ENCODE data around the gene MLLT10. TPM values are rescaled to one million over a fixed set of nuclear protein-coding genes. Genes with fewer than 3 reads are reported as not detected.
"Not testable (repeated sequence)": the region's sequence is repeated elsewhere in the genome, so short reads cannot be mapped to it uniquely, and the experiment has no call there.

MLLT10 gene
- total RNA-seq, 1 experiment from 2014 or later = 72.3 TPM

- Histone ChIP-seq H3K9me3 (ENCODE audit: control insufficient read depth, low read depth, low read length) (no peaks in the 10 kb centered on the region), H4K20me1 (ENCODE audit: control insufficient read depth, insufficient read depth, insufficient read length) (no peaks in the 10 kb centered on the region), H3K4me2 (ENCODE audit: insufficient read depth, insufficient read length, low read length) (no peak overlapping the region), H3K56ac (ENCODE audit: insufficient read length, low read depth, low read length) (no peak overlapping the region), H4K5ac (ENCODE audit: insufficient read length, low read depth, low read length) (no peak overlapping the region), H3K4me1 (ENCODE audit: insufficient read depth, low read length) (no peaks in the 10 kb centered on the region; the same call in 1 of the 2 replicates), H3K14ac (ENCODE audit: insufficient read depth, low read length) (no peak overlapping the region), H2BK120ac (ENCODE audit: low read depth, low read length, poor library complexity, severe bottlenecking) (no peak overlapping the region), H2BK15ac (ENCODE audit: low read depth, low read length) (no peak overlapping the region), H3K79me1 (ENCODE audit: insufficient read depth, low read depth, low read length, poor library complexity, severe bottlenecking) (peaks cover 5% of the 10 kb centered on the region), H2AFZ (ENCODE audit: low read length) (no peak overlapping the region), H3K27ac (ENCODE audit: insufficient read length, low read depth, low read length) (no peak overlapping the region), H2BK12ac (ENCODE audit: insufficient read length, low read depth, low read length) (no peak overlapping the region), H3K27me3 (ENCODE audit: insufficient read depth, low read length) (no peaks in the 10 kb centered on the region), H3K79me2 (ENCODE audit: insufficient read depth, low read length) (no peaks in the 10 kb centered on the region), H2AK5ac (ENCODE audit: insufficient read length, low read length) (no peak overlapping the region), H3K23me2 (ENCODE audit: insufficient read length, low read depth, low read length, poor library complexity, severe bottlenecking) (no peaks in the 10 kb centered on the region), H3K23ac (ENCODE audit: insufficient read length, low read depth, low read length) (no peak overlapping the region), H3K9ac (ENCODE audit: extremely low read depth, insufficient read length, low read length) (no peak overlapping the region), H2BK20ac (ENCODE audit: low read depth, low read length, poor library complexity, severe bottlenecking) (no peak overlapping the region), H3K4ac (ENCODE audit: low read depth, low read length) (no peak overlapping the region), H4K91ac (ENCODE audit: insufficient read length, low read depth, low read length) (no peak overlapping the region), H3T11ph (ENCODE audit: low read length) (no peak overlapping the region), H2BK5ac (ENCODE audit: insufficient read length, low read length) (no peak overlapping the region), H3K18ac (ENCODE audit: insufficient read length, low read depth, low read length) (no peak overlapping the region), H4K8ac (replicated peaks; ENCODE audit: insufficient read length, low read depth, low read length) (no peak overlapping the region)
- H3K36me3 Mint-ChIP-seq (ENCODE audit: insufficient read depth in 1 of 3, low read depth in 3 of 3) = peaks cover 11 to 42% (median 34%) of the 10 kb centered on the region in 3 experiments
- H3K9me3 Mint-ChIP-seq = no peaks in the 10 kb centered on the region
- TF ChIP-seq CTCF (conservative IDR thresholded peaks at IDR 0.05) = no peak
- H3K4me3 Mint-ChIP-seq = no peak overlapping the region
- H3K4me1 Mint-ChIP-seq = peaks cover 11 to 12% of the 10 kb centered on the region in 2 experiments
- H3K27me3 Mint-ChIP-seq (ENCODE audit: low read depth) = no peaks in the 10 kb centered on the region
- DNase-seq = no peak
- no peak overlapping the region for H3K27ac Mint-ChIP-seq
- no CpG with 5 or more reads among the region's 2 CpGs for WGBS (ENCODE audit: extremely low coverage, insufficient read length, low lambda C conversion rate)
These were observed 181.6 kb downstream of the MLLT10 start for GRCh38 chr10:21715531-21716195.

- H3K27ac Mint-ChIP-seq = peak overlapping the region in 2 of 3 experiments; percentile 78 to 91; a peak in 2 of 7 replicates
- H3K23ac ChIP-seq (ENCODE audit: insufficient read length, low read depth, low read length); H3K4ac ChIP-seq (ENCODE audit: low read depth, low read length); H3K9me3 Mint-ChIP-seq; H2AK5ac ChIP-seq (ENCODE audit: insufficient read length, low read length); H4K20me1 ChIP-seq (ENCODE audit: control insufficient read depth, insufficient read depth, insufficient read length); H3K9me3 ChIP-seq (ENCODE audit: control insufficient read depth, low read depth, low read length); H3K27me3 ChIP-seq (ENCODE audit: insufficient read depth, low read length); H3K14ac ChIP-seq (ENCODE audit: insufficient read depth, low read length); H3K79me1 ChIP-seq (ENCODE audit: insufficient read depth, low read depth, low read length, poor library complexity, severe bottlenecking); H3K27me3 Mint-ChIP-seq (ENCODE audit: low read depth); H3T11ph ChIP-seq (ENCODE audit: low read length); H4K8ac ChIP-seq (replicated peaks; ENCODE audit: insufficient read length, low read depth, low read length); H3K18ac ChIP-seq (ENCODE audit: insufficient read length, low read depth, low read length); H4K91ac ChIP-seq (ENCODE audit: insufficient read length, low read depth, low read length); H3K4me3 Mint-ChIP-seq; H3K4me1 ChIP-seq (ENCODE audit: insufficient read depth, low read length); H2BK120ac ChIP-seq (ENCODE audit: low read depth, low read length, poor library complexity, severe bottlenecking); H3K79me2 ChIP-seq (ENCODE audit: insufficient read depth, low read length); H2BK20ac ChIP-seq (ENCODE audit: low read depth, low read length, poor library complexity, severe bottlenecking); H3K27ac ChIP-seq (ENCODE audit: insufficient read length, low read depth, low read length); H3K9ac ChIP-seq (ENCODE audit: extremely low read depth, insufficient read length, low read length); H3K4me2 ChIP-seq (ENCODE audit: insufficient read depth, insufficient read length, low read length); H2AFZ ChIP-seq (ENCODE audit: low read length); H3K56ac ChIP-seq (ENCODE audit: insufficient read length, low read depth, low read length); DNase-seq; H2BK5ac ChIP-seq (ENCODE audit: insufficient read length, low read length); H2BK15ac ChIP-seq (ENCODE audit: low read depth, low read length); H3K23me2 ChIP-seq (ENCODE audit: insufficient read length, low read depth, low read length, poor library complexity, severe bottlenecking); H4K5ac ChIP-seq (ENCODE audit: insufficient read length, low read depth, low read length); H2BK12ac ChIP-seq (ENCODE audit: insufficient read length, low read depth, low read length): not testable (repeated sequence)
- no CpG with 5 or more reads among the region's 3 CpGs for WGBS (ENCODE audit: extremely low coverage, insufficient read length, low lambda C conversion rate)
- H3K4me1 Mint-ChIP-seq = peaks cover 11 to 14% of the 10 kb centered on the region in 2 experiments
- H3K36me3 Mint-ChIP-seq (ENCODE audit: insufficient read depth in 1 of 3, low read depth in 3 of 3) = peaks cover 11 to 42% (median 34%) of the 10 kb centered on the region in 3 experiments
These were observed 183.5 kb downstream of the MLLT10 start for GRCh38 chr10:21717437-21718054.
